ENCODE measurements around the gene SLC52A3. TPM values are rescaled to one million over a fixed set of nuclear protein-coding genes. Genes with fewer than 3 reads are reported as not detected.
"Not testable (repeated sequence)": the region's sequence is repeated elsewhere in the genome, so short reads cannot be mapped to it uniquely, and the experiment has no call there.

Gene SLC52A3
- not detected for total RNA-seq

- DNase-seq, result no peak
- H3K27ac Mint-ChIP-seq, result no peak within 1 kb of the TSS
- no peaks in the 10 kb centered on the region for H3K27me3 Mint-ChIP-seq (ENCODE audit: low read depth)
- no peaks in the 10 kb centered on the region for H3K4me1 Mint-ChIP-seq (ENCODE audit: low read depth)
- H3K9me3 Mint-ChIP-seq, result no peaks in the 10 kb centered on the region
- no peak within 1 kb of the TSS for H3K4me3 Mint-ChIP-seq
- no peaks in the 10 kb centered on the region for H3K36me3 Mint-ChIP-seq (ENCODE audit: insufficient read depth in 2 of 2)
- no peak for ATAC-seq (replicated peaks in 1 of 2)
These were observed at the start of gene SLC52A3 for GRCh38 chr20:768426-768978. SLC52A3 (minus strand) TSS chr20:768500; CDS start chr20:765774, 2,726 bp downstream.

DNA sequence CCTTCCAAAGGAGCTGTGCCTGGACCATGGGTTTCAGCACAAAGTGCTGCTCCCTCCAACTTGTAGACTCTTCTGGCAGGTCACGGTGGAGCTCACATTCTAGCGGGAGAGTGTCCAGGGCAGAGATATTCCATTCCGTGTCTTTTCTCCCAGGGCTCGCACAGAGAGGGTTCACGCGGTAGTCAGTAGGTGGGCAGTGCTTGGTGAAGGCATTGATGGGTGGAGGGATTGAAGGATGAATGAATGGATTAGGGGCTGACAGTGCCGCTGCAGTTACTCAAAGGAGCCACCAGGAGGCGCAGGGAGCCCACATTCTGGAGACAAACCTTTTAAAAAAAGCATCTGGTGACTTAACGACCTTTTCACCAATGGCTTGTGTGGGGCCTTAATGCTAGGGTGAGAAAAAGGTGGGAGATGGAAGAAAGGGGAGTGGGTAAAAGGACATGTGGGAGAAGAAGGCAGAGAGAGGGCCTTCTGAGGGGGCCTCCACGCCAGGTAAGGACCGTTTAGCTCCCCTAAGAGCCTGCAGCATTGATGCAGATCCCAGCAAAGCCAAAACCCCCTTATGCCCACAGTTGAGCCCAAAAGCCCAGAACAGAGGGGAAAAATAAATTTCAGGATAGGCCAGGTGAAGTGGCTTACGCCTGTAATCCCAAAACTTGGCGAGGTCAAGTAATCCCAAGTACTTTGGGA, 47.8 kb upstream of the SLC52A3 start:
- peak; percentile 66 to 69 for DNase-seq
- Mint-ChIP-seq H3K4me3 (no peak overlapping the region), H3K9me3 (no peaks in the 10 kb centered on the region), H3K36me3 (ENCODE audit: insufficient read depth in 2 of 2) (no peaks in the 10 kb centered on the region), H3K27me3 (ENCODE audit: low read depth) (no peaks in the 10 kb centered on the region), H3K27ac (no peak overlapping the region), H3K4me1 (ENCODE audit: low read depth) (no peaks in the 10 kb centered on the region)
- ATAC-seq (replicated peaks in 1 of 2), result peak; percentile 44 to 58

GRCh38 chr20:815226-815625, 46.9 kb upstream of the SLC52A3 start:
- Mint-ChIP-seq H3K27ac (no peak overlapping the region), H3K9me3 (no peaks in the 10 kb centered on the region), H3K4me3 (no peak overlapping the region), H3K27me3 (ENCODE audit: low read depth) (no peaks in the 10 kb centered on the region), H3K4me1 (ENCODE audit: low read depth) (no peaks in the 10 kb centered on the region), H3K36me3 (ENCODE audit: insufficient read depth in 2 of 2) (no peaks in the 10 kb centered on the region)
- ATAC-seq (replicated peaks in 1 of 2) (no peak), DNase-seq (no peak)

DNA sequence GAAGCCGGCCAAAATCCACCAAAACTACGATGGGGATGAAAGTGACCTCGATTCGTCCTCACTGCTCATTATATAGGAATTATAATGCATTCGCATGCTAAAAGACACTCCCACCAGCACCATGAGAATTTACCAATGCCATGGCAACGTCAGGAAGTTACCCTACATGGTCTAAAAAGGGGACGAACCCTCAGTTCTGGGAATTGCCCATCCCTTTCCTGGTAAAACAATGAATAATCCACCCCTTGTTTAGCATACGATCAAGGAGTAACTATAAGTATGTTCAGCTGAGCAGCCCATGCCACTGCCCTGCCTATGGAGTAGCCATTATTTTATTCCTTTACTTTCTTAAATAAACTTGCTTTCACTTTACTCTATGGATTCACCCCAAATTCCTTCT, 45.1 kb upstream of the SLC52A3 start:
- Mint-ChIP-seq H3K27ac (no peak overlapping the region), H3K4me1 (ENCODE audit: low read depth) (no peaks in the 10 kb centered on the region), H3K4me3 (no peak overlapping the region), H3K36me3 (ENCODE audit: insufficient read depth in 2 of 2) (no peaks in the 10 kb centered on the region), H3K9me3 (no peaks in the 10 kb centered on the region), H3K27me3 (ENCODE audit: low read depth) (no peaks in the 10 kb centered on the region)
- DNase-seq, result no peak
- ATAC-seq (replicated peaks in 1 of 2), result no peak

- not testable (repeated sequence) for H3K36me3 Mint-ChIP-seq (ENCODE audit: insufficient read depth in 2 of 2); H3K27me3 Mint-ChIP-seq (ENCODE audit: low read depth); H3K9me3 Mint-ChIP-seq
These were observed 44.1 kb upstream of the SLC52A3 start for GRCh38 chr20:812435-812814.

DNA sequence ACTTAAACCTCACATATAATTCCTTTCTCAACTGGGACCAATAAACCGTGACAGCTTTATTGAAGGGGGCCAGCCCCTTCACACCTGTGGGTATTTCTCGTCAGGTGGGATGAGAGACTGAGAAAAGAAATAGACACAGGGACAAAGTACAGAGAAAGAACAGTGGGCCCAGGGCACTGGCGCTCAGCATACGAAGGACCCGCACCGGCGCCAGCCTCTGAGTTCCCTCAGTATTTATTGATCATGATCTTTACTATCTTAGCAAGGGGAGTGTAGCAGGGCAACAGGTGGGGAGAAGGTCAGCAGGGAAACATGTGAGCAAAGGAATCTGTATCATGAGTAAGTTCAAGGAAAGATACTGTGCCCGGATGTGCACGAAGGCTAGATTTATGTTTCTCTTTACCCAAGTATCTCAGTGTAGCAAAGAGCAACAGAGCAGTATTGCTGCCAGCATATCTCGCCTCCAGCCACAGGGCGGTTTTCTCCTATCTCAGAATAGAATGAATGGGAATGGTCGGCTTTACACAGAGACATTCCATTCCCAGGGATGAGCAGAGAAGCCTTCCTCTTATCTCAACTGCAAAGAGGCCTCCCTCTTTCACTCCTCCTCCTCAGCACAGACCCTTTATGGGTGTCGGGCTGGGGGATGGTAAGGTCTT, 43.6 kb upstream of the SLC52A3 start:
- H3K4me3 Mint-ChIP-seq; H3K4me1 Mint-ChIP-seq (ENCODE audit: low read depth); H3K36me3 Mint-ChIP-seq (ENCODE audit: insufficient read depth in 2 of 2); H3K27ac Mint-ChIP-seq; H3K9me3 Mint-ChIP-seq; DNase-seq; H3K27me3 Mint-ChIP-seq (ENCODE audit: low read depth); ATAC-seq (replicated peaks in 1 of 2): not testable (repeated sequence)

More at GRCh38 chr20:812435-812814, 44.1 kb upstream of the SLC52A3 start:
- H3K27ac Mint-ChIP-seq; H3K4me1 Mint-ChIP-seq (ENCODE audit: low read depth); H3K4me3 Mint-ChIP-seq; ATAC-seq (replicated peaks in 1 of 2); DNase-seq: not testable (repeated sequence)

DNA sequence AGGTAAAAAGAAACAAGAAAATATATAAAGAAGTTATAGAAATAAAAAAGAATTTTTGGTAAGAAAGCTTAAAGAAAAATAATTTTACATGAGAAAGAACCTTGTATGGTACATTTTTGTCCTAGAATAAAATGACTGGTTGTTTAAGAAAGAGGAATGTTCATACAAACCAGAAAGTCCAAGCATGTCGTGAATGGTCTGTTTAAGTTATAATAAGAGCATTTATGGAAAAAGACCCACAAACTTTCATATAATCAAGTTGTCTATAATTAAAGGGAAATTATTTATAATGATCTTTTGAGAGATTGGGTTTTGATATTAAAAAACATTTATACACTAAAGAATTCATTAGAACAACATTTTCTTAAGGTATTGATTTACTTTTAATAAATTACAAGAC, 37.4 kb upstream of the SLC52A3 start:
- no peak overlapping the region for H3K4me3 Mint-ChIP-seq

GRCh38 chr20:801678-802077, 33.4 kb upstream of the SLC52A3 start:
- no peaks in the 10 kb centered on the region for H3K4me1 Mint-ChIP-seq (ENCODE audit: low read depth)
- H3K36me3 Mint-ChIP-seq (ENCODE audit: insufficient read depth in 2 of 2), result no peaks in the 10 kb centered on the region
- H3K9me3 Mint-ChIP-seq, result peaks cover 0 to 2% of the 10 kb centered on the region in 2 donors
- no peak for DNase-seq
- H3K4me3 Mint-ChIP-seq, result no peak overlapping the region
- peaks cover 14% of the 10 kb centered on the region for H3K27me3 Mint-ChIP-seq (ENCODE audit: low read depth)
- H3K27ac Mint-ChIP-seq, result no peak overlapping the region
- ATAC-seq (replicated peaks in 1 of 2), result no peak

More for the DNA sequence above, 37.4 kb upstream of the SLC52A3 start:
- no peaks in the 10 kb centered on the region for H3K36me3 Mint-ChIP-seq (ENCODE audit: insufficient read depth in 2 of 2)
- H3K27ac Mint-ChIP-seq, result no peak overlapping the region
- no peak for ATAC-seq (replicated peaks in 1 of 2)
- no peaks in the 10 kb centered on the region for H3K4me1 Mint-ChIP-seq (ENCODE audit: low read depth)
- H3K9me3 Mint-ChIP-seq, result peaks cover 0 to 2% of the 10 kb centered on the region in 2 donors
- H3K27me3 Mint-ChIP-seq (ENCODE audit: low read depth), result peaks cover 6% of the 10 kb centered on the region
- DNase-seq, result no peak

DNA sequence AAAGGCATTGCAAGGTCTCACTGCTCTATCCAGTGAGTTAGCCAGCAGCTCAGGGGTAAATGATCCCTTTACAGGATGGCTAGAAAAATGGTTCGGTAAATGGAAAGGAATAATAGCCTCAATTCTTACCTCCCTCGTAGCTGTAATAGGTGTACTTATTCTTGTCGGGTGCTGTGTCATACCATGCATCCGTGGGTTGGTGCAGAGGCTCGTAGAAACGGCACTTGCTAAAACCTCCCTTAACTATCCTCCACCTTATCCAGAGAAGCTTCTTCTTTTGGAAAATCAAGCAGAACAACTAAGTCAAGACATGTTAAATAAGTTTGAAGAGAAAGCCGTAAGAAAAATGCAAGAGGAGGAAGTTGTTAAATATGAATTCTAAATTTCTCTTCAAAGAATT, 31.7 kb upstream of the SLC52A3 start:
- not testable (repeated sequence) for H3K27ac Mint-ChIP-seq; H3K36me3 Mint-ChIP-seq (ENCODE audit: insufficient read depth in 2 of 2); H3K4me3 Mint-ChIP-seq; H3K9me3 Mint-ChIP-seq; H3K4me1 Mint-ChIP-seq (ENCODE audit: low read depth); ATAC-seq (replicated peaks in 1 of 2); DNase-seq
- H3K27me3 Mint-ChIP-seq (ENCODE audit: low read depth), result peaks cover 14% of the 10 kb centered on the region

GRCh38 chr20:798746-799145, 30.4 kb upstream of the SLC52A3 start:
- H3K4me3 Mint-ChIP-seq; H3K27ac Mint-ChIP-seq; H3K9me3 Mint-ChIP-seq; DNase-seq; H3K36me3 Mint-ChIP-seq (ENCODE audit: insufficient read depth in 2 of 2); H3K4me1 Mint-ChIP-seq (ENCODE audit: low read depth); ATAC-seq (replicated peaks in 1 of 2): not testable (repeated sequence)
- peaks cover 14% of the 10 kb centered on the region for H3K27me3 Mint-ChIP-seq (ENCODE audit: low read depth)

- DNase-seq, result no peak
- H3K4me3 Mint-ChIP-seq, result no peak overlapping the region
- peaks cover 1 to 2% of the 10 kb centered on the region in 2 donors for H3K36me3 Mint-ChIP-seq (ENCODE audit: insufficient read depth in 2 of 2)
- H3K27me3 Mint-ChIP-seq (ENCODE audit: low read depth), result peaks cover 14% of the 10 kb centered on the region
- no peaks in the 10 kb centered on the region for H3K4me1 Mint-ChIP-seq (ENCODE audit: low read depth)
- H3K27ac Mint-ChIP-seq, result no peak overlapping the region
- H3K9me3 Mint-ChIP-seq, result peaks cover under 1% of the 10 kb centered on the region in 2 donors
- ATAC-seq (replicated peaks in 1 of 2), result no peak
These were observed 28.6 kb upstream of the SLC52A3 start for GRCh38 chr20:796921-797320.

- H3K27me3 Mint-ChIP-seq (ENCODE audit: low read depth), result no peaks in the 10 kb centered on the region
- H3K27ac Mint-ChIP-seq, result no peak overlapping the region
- H3K4me3 Mint-ChIP-seq, result no peak overlapping the region
- H3K4me1 Mint-ChIP-seq (ENCODE audit: low read depth), result no peaks in the 10 kb centered on the region
- DNase-seq, result no peak
- ATAC-seq (replicated peaks in 1 of 2), result no peak
- peaks cover 4 to 5% of the 10 kb centered on the region in 2 donors for H3K36me3 Mint-ChIP-seq (ENCODE audit: insufficient read depth in 2 of 2)
- H3K9me3 Mint-ChIP-seq, result peaks cover 3% of the 10 kb centered on the region in 2 donors
These were observed 23.9 kb upstream of the SLC52A3 start for GRCh38 chr20:792248-792647.

DNA sequence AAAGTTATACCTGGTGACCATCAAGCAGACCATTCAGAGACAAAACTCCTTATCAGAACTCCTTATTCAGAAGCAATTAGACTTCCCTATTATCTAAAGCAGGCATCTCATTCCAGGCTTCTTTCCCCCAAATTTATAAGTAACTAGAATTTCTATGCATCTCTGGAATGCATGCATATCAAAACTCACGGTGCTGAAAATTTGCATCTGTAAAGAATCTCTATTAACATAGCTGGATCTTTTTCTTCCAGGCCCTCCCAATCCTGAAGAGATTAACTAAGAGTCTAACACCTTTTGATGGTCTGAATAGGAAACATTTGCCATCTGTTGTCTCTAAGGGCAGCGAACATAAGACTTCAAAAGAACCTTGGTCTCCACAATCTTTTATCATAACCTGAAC, 22.8 kb upstream of the SLC52A3 start:
- DNase-seq, result no peak
- H3K4me1 Mint-ChIP-seq (ENCODE audit: low read depth), result no peaks in the 10 kb centered on the region
- no peak for ATAC-seq (replicated peaks in 1 of 2)
- peaks cover 4 to 5% of the 10 kb centered on the region in 2 donors for H3K36me3 Mint-ChIP-seq (ENCODE audit: insufficient read depth in 2 of 2)
- no peak overlapping the region for H3K27ac Mint-ChIP-seq
- H3K4me3 Mint-ChIP-seq, result no peak overlapping the region
- H3K27me3 Mint-ChIP-seq (ENCODE audit: low read depth), result peaks cover 9% of the 10 kb centered on the region
- peaks cover 3 to 6% of the 10 kb centered on the region in 2 donors for H3K9me3 Mint-ChIP-seq
